HepG2 (cell line): Measurements from ENCODE around the gene SIGMAR1. TPM values are rescaled to one million over a fixed set of nuclear protein-coding genes. Genes with fewer than 3 reads are reported as not detected.
A peak's percentile ranks its signal among the peaks of the same experiment; 100 is the strongest.

Source experiments
- AGO2 ChIP-seq: fragments of 200-400 bp; formaldehyde crosslinking; optimal IDR thresholded peaks from 2 replicates; pipeline ENCODE3; 2017; ENCODE audit warnings: mild to moderate bottlenecking, low read depth, low read length, moderate library complexity
- AKAP8 ChIP-seq: sonication (generic); formaldehyde crosslinking; IDR thresholded peaks from 2 replicates; pipeline ENCODE4 v1.5.1; 2020; ENCODE audit warnings: mild to moderate bottlenecking, missing genetic modification reagents
- ASH2L ChIP-seq: fragments of 300-600, 200-600 bp; sonication (generic); IDR thresholded peaks from 2 replicates; pipeline ENCODE4 v1.7.0; 2017; ENCODE audit warnings: low read depth, mild to moderate bottlenecking, moderate library complexity, mixed read lengths, low read length; ENCODE audit not compliant: insufficient read length
- CBX5 ChIP-seq: sonication (generic); formaldehyde crosslinking; IDR thresholded peaks from 2 replicates; pipeline ENCODE4 v1.4.0; 2020; ENCODE audit warnings: missing genetic modification reagents, borderline replicate concordance
- ELF4 ChIP-seq: sonication (generic); formaldehyde crosslinking; IDR thresholded peaks from 2 replicates; pipeline ENCODE4 v1.5.0; 2020; ENCODE audit warnings: missing genetic modification reagents, mild to moderate bottlenecking, moderate library complexity, borderline replicate concordance
- EP300 ChIP-seq, 3 experiments: sonication (generic) in 1 of 3; formaldehyde crosslinking in 1 of 3; IDR thresholded peaks; 2 replicates each; pipeline versions ENCODE4 v1.5.1 to v1.6.1; 2011 to 2020; ENCODE audit warnings: low read depth in 2 of 3, low read length in 2 of 3, borderline replicate concordance in 1 of 3, improper control_type of control experiment in 1 of 3, mild to moderate bottlenecking in 1 of 3, missing genetic modification reagents in 1 of 3, moderate library complexity in 1 of 3
- HNF4G ChIP-seq, 2 experiments: sonication (generic) in 1 of 2; formaldehyde crosslinking in 1 of 2; IDR thresholded peaks; 2 replicates each; pipeline versions ENCODE4 v1.4.0 to v1.6.1; 2011 to 2020; ENCODE audit warnings: borderline replicate concordance in 2 of 2, low read depth in 2 of 2, mild to moderate bottlenecking in 2 of 2, low read length in 1 of 2, missing genetic modification reagents in 1 of 2, moderate library complexity in 1 of 2
- ISL2 ChIP-seq: sonication (generic); formaldehyde crosslinking; IDR thresholded peaks from 2 replicates; pipeline ENCODE4 v1.5.0; 2020; ENCODE audit warnings: missing genetic modification reagents
- KAT7 ChIP-seq: IDR thresholded peaks from 2 replicates; pipeline ENCODE4 v1.6.1; 2018; ENCODE audit warnings: borderline replicate concordance, missing compliant biosample characterization
- KDM5B ChIP-seq: sonication (generic); formaldehyde crosslinking; IDR thresholded peaks from 2 replicates; pipeline ENCODE4 v1.4.0; 2020; ENCODE audit warnings: missing genetic modification reagents, mild to moderate bottlenecking, borderline replicate concordance
- NFE2L2 ChIP-seq: fragments of 150-350 bp; IDR thresholded peaks from 2 replicates; pipeline ENCODE4 v1.6.1; 2014; ENCODE audit warnings: low read length
- PPARG ChIP-seq: conservative IDR thresholded peaks from 2 replicates; pipeline ENCODE4 v1.6.1; 2016; ENCODE audit warnings: missing biosample characterization, missing genetic modification reagents
- SALL1 ChIP-seq: sonication (generic); formaldehyde crosslinking; IDR thresholded peaks from 2 replicates; pipeline ENCODE4 v1.8.0; 2022; ENCODE audit warnings: mild to moderate bottlenecking, missing genetic modification reagents
- SCMH1 ChIP-seq: sonication (generic); formaldehyde crosslinking; IDR thresholded peaks from 2 replicates; pipeline ENCODE4 v1.9.0; 2021; ENCODE audit warnings: missing genetic modification reagents, mild to moderate bottlenecking, borderline replicate concordance
- TEF ChIP-seq: sonication (generic); formaldehyde crosslinking; IDR thresholded peaks from 2 replicates; pipeline ENCODE4 v1.5.0; 2020; ENCODE audit warnings: missing genetic modification reagents
- ZMAT3 ChIP-seq: sonication (generic); formaldehyde crosslinking; conservative IDR thresholded peaks from 2 replicates; pipeline ENCODE4 v1.7.0; 2021; ENCODE audit warnings: missing genetic modification reagents
- ZNF17 ChIP-seq: sonication (generic); formaldehyde crosslinking; IDR thresholded peaks from 2 replicates; pipeline ENCODE4 v1.5.0; 2020; ENCODE audit warnings: mild to moderate bottlenecking, missing genetic modification reagents
- ZNF234 ChIP-seq: sonication (generic); formaldehyde crosslinking; conservative IDR thresholded peaks from 2 replicates; pipeline ENCODE4 v1.5.1; 2020; ENCODE audit warnings: mild to moderate bottlenecking, missing genetic modification reagents
- ZNF235 ChIP-seq: sonication (generic); formaldehyde crosslinking; IDR thresholded peaks from 2 replicates; pipeline ENCODE4 v1.8.1; 2023; ENCODE audit warnings: mild to moderate bottlenecking, missing genetic modification reagents, borderline replicate concordance
- ZNF558 ChIP-seq: sonication (generic); formaldehyde crosslinking; IDR thresholded peaks from 2 replicates; pipeline ENCODE4 v1.9.0; 2022; ENCODE audit warnings: mild to moderate bottlenecking, missing genetic modification reagents, borderline replicate concordance
- ZNF563 ChIP-seq: sonication (generic); formaldehyde crosslinking; IDR thresholded peaks from 2 replicates; pipeline ENCODE4 v1.8.0; 2022; ENCODE audit warnings: mild to moderate bottlenecking, moderate library complexity, missing genetic modification reagents
- ZNF567 ChIP-seq: sonication (generic); formaldehyde crosslinking; IDR thresholded peaks from 2 replicates; pipeline ENCODE4 v1.8.1; 2023; ENCODE audit warnings: mild to moderate bottlenecking, missing genetic modification reagents, borderline replicate concordance
- ZNF709 ChIP-seq: sonication (generic); formaldehyde crosslinking; IDR thresholded peaks from 2 replicates; pipeline ENCODE4 v1.5.0; 2020; ENCODE audit warnings: mild to moderate bottlenecking, missing genetic modification reagents
- ZNF768 ChIP-seq: sonication (generic); formaldehyde crosslinking; IDR thresholded peaks from 2 replicates; pipeline ENCODE4 v1.4.0; 2020; ENCODE audit warnings: missing genetic modification reagents
- ZZZ3 ChIP-seq: sonication (generic); formaldehyde crosslinking; IDR thresholded peaks from 2 replicates; pipeline ENCODE4 v1.4.0; 2020; ENCODE audit warnings: missing genetic modification reagents, mild to moderate bottlenecking, borderline replicate concordance
- polyA plus RNA-seq, 8 experiments: library from polyadenylated mRNA; depleted of rRNA in 3 of 8; stranded (reverse) in 7 of 8; unstranded in 1 of 8; fragments of >200 nt; fragmentation: Illumina TruSeq in 4 of 8; extraction: Trizol in 4 of 8; gene quantifications; 2 replicates each; pipeline versions ENCODE4 v1.2.1 to v1.2.3, GENCODE V29; 2011 to 2016; ENCODE audit warnings: low read depth in 4 of 8, missing spikeins in 1 of 8, mixed read lengths in 1 of 8; ENCODE audit not compliant: insufficient read depth in 1 of 8
- total RNA-seq, 5 experiments: library from RNA; depleted of rRNA; stranded (reverse); fragments of >200 nt; fragmentation: Illumina TruSeq; extraction: Trizol; gene quantifications; 2 replicates each; pipeline ENCODE4 v1.2.3, GENCODE V29; 2016; ENCODE audit warnings: low read depth in 1 of 5
- TF ChIP-seq, protein P1 (sequence below): sonication (generic); formaldehyde crosslinking; IDR thresholded peaks from 2 replicates; pipeline ENCODE4 v1.8.1; 2022; ENCODE audit warnings: low read depth, mild to moderate bottlenecking, missing genetic modification reagents

SIGMAR1 gene
- total and polyA plus RNA-seq, 2 of the 13 experiments (the other 11 are each of a cell fraction or from before 2014, with no cell fraction given), result 38.9 to 60.8 TPM

GRCh38 chr9:34620061-34620994, 17.3 kb downstream of the SIGMAR1 start, which contains the start of gene DCTN3 (continued):
- no peak for TF ChIP-seq ZNF567
- no peak for TF ChIP-seq ZNF563 (CRISPR knock-in tag)
- TF ChIP-seq SCMH1 (CRISPR knock-in tag), result no peak
- no peak for TF ChIP-seq ZNF17 (CRISPR knock-in tag)
- no peak for TF ChIP-seq ZNF558 (CRISPR knock-in tag)
- TF ChIP-seq AGO2, result no peak
- TF ChIP-seq AKAP8 (CRISPR knock-in tag), result no peak
- TF ChIP-seq KAT7 (CRISPR knock-in tag), result no peak
- no peak for TF ChIP-seq TEF
- no peak for TF ChIP-seq HNF4G (IDR thresholded peaks at IDR 0.05; ENCODE audit: borderline replicate concordance, low read depth, low read length)
- TF ChIP-seq HNF4G (CRISPR knock-in tag; IDR thresholded peaks at IDR 0.05; ENCODE audit: borderline replicate concordance, low read depth), result no peak
- TF ChIP-seq CBX5 (CRISPR knock-in tag), result peak; percentile 23; the same call in 1 of the 2 replicates
- TF ChIP-seq NFE2L2, result no peak
- TF ChIP-seq ZNF234 (CRISPR knock-in tag), result no peak
- TF ChIP-seq ZNF235 (CRISPR knock-in tag), result no peak
- no peak; the same call in 1 of the 2 replicates for TF ChIP-seq ZNF768 (CRISPR knock-in tag)
- no peak for TF ChIP-seq ZNF709 (CRISPR knock-in tag)
- no peak for TF ChIP-seq ELF4
- no peak for TF ChIP-seq EP300 (IDR thresholded peaks at IDR 0.05; ENCODE audit: low read depth in 2 of 2, low read length in 2 of 2)
- TF ChIP-seq EP300 (CRISPR knock-in tag; IDR thresholded peaks at IDR 0.05; ENCODE audit: borderline replicate concordance), result no peak
- peak; percentile 21 for TF ChIP-seq ASH2L
- TF ChIP-seq ZMAT3 (CRISPR knock-in tag), result no peak
- TF ChIP-seq PPARG, result no peak
- TF ChIP-seq KDM5B (CRISPR knock-in tag), result 0 out of 2 replicates have a peak, but pooled peaks have one; percentile 46
- TF ChIP-seq, protein P1, sequence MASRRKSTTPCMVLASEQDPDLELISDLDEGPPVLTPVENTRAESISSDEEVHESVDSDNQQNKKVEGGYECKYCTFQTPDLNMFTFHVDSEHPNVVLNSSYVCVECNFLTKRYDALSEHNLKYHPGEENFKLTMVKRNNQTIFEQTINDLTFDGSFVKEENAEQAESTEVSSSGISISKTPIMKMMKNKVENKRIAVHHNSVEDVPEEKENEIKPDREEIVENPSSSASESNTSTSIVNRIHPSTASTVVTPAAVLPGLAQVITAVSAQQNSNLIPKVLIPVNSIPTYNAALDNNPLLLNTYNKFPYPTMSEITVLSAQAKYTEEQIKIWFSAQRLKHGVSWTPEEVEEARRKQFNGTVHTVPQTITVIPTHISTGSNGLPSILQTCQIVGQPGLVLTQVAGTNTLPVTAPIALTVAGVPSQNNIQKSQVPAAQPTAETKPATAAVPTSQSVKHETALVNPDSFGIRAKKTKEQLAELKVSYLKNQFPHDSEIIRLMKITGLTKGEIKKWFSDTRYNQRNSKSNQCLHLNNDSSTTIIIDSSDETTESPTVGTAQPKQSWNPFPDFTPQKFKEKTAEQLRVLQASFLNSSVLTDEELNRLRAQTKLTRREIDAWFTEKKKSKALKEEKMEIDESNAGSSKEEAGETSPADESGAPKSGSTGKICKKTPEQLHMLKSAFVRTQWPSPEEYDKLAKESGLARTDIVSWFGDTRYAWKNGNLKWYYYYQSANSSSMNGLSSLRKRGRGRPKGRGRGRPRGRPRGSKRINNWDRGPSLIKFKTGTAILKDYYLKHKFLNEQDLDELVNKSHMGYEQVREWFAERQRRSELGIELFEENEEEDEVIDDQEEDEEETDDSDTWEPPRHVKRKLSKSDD (CRISPR knock-in tag), result no peak
- TF ChIP-seq ISL2, result no peak
- no peak; the same call in 1 of the 2 replicates for TF ChIP-seq SALL1 (CRISPR knock-in tag)
- TF ChIP-seq ZZZ3 (CRISPR knock-in tag), result no peak
